ENCODE measurements around the gene ITPR3.
A peak's percentile ranks its signal among the peaks of the same experiment; 100 is the strongest.

The ITPR3 gene

GRCh38 chr6:33699739-33700138 lies 78.6 kb downstream of the ITPR3 start:
- Mint-ChIP-seq H3K36me3 (ENCODE audit: low read depth) (peaks cover 62% of the 10 kb centered on the region), H3K4me3 (no peak overlapping the region), H3K27ac (no peak overlapping the region), H3K4me1 (ENCODE audit: low read depth) (peaks cover 10% of the 10 kb centered on the region), H3K27me3 (no peaks in the 10 kb centered on the region), H3K9me3 (no peaks in the 10 kb centered on the region)
- intact Hi-C loops (cut with micrococcal nuclease) = loop anchor here (2.0 kb wide), 1 partner anchor 111 kb away; no protein-coding TSS in a partner anchor

- intact Hi-C loops (cut with micrococcal nuclease) = loop anchor here (2.0 kb wide), 1 partner anchor 112 kb away; no protein-coding TSS in a partner anchor
- Mint-ChIP-seq H3K4me1 (ENCODE audit: low read depth) (peaks cover 6% of the 10 kb centered on the region), H3K27ac (no peak overlapping the region)
Observed at GRCh38 chr6:33700391-33701050, 79.4 kb downstream of the ITPR3 start.

GRCh38 chr6:33702345-33702977 lies 81.3 kb downstream of the ITPR3 start:
- intact Hi-C loops (cut with micrococcal nuclease) = no loop called here
- H3K36me3 Mint-ChIP-seq (ENCODE audit: low read depth) = peaks cover 37% of the 10 kb centered on the region
- H3K4me3 Mint-ChIP-seq = no peak overlapping the region
- no peaks in the 10 kb centered on the region for H3K27me3 Mint-ChIP-seq
- H3K27ac Mint-ChIP-seq = no peak overlapping the region
- peaks cover 6% of the 10 kb centered on the region for H3K4me1 Mint-ChIP-seq (ENCODE audit: low read depth)
- no peaks in the 10 kb centered on the region for H3K9me3 Mint-ChIP-seq

More at GRCh38 chr6:33700391-33701050, 79.4 kb downstream of the ITPR3 start:
- Mint-ChIP-seq H3K9me3 (no peaks in the 10 kb centered on the region), H3K27me3 (no peaks in the 10 kb centered on the region), H3K36me3 (ENCODE audit: low read depth) (peaks cover 57% of the 10 kb centered on the region), H3K4me3 (no peak overlapping the region)

GRCh38 chr6:33704215-33705066 lies 83.3 kb downstream of the ITPR3 start:
- peaks cover 6% of the 10 kb centered on the region for H3K4me1 Mint-ChIP-seq (ENCODE audit: low read depth)
- H3K4me3 Mint-ChIP-seq = no peak overlapping the region
- H3K27me3 Mint-ChIP-seq = no peaks in the 10 kb centered on the region
- no peaks in the 10 kb centered on the region for H3K9me3 Mint-ChIP-seq
- peaks cover 36% of the 10 kb centered on the region for H3K36me3 Mint-ChIP-seq (ENCODE audit: low read depth)
- intact Hi-C loops (cut with micrococcal nuclease) = no loop called here
- no peak overlapping the region for H3K27ac Mint-ChIP-seq

- no peaks in the 10 kb centered on the region for H3K27me3 Mint-ChIP-seq
- intact Hi-C loops (cut with micrococcal nuclease) = no loop called here
- H3K4me3 Mint-ChIP-seq = no peak overlapping the region
- peaks cover 37% of the 10 kb centered on the region for H3K36me3 Mint-ChIP-seq (ENCODE audit: low read depth)
- H3K4me1 Mint-ChIP-seq (ENCODE audit: low read depth) = peaks cover 13% of the 10 kb centered on the region
- H3K9me3 Mint-ChIP-seq = no peaks in the 10 kb centered on the region
- H3K27ac Mint-ChIP-seq = no peak overlapping the region
Observed at GRCh38 chr6:33705268-33705885, 84.3 kb downstream of the ITPR3 start.

- intact Hi-C loops (cut with micrococcal nuclease) = no loop called here
- H3K27me3 Mint-ChIP-seq = no peaks in the 10 kb centered on the region
- H3K4me1 Mint-ChIP-seq (ENCODE audit: low read depth) = peaks cover 18% of the 10 kb centered on the region
- no peaks in the 10 kb centered on the region for H3K9me3 Mint-ChIP-seq
- H3K4me3 Mint-ChIP-seq = no peak overlapping the region
- H3K36me3 Mint-ChIP-seq (ENCODE audit: low read depth) = peaks cover 40% of the 10 kb centered on the region
- no peak overlapping the region for H3K27ac Mint-ChIP-seq
Observed at GRCh38 chr6:33705955-33706725, 85.0 kb downstream of the ITPR3 start.

- H3K4me3 Mint-ChIP-seq = no peak overlapping the region
- H3K4me1 Mint-ChIP-seq (ENCODE audit: low read depth) = peaks cover 22% of the 10 kb centered on the region
- intact Hi-C loops (cut with micrococcal nuclease) = no loop called here
- no peaks in the 10 kb centered on the region for H3K9me3 Mint-ChIP-seq
- no peak overlapping the region for H3K27ac Mint-ChIP-seq
- peaks cover 46% of the 10 kb centered on the region for H3K36me3 Mint-ChIP-seq (ENCODE audit: low read depth)
- H3K27me3 Mint-ChIP-seq = no peaks in the 10 kb centered on the region
Observed at GRCh38 chr6:33707771-33708170, 86.6 kb downstream of the ITPR3 start.

- intact Hi-C loops (cut with micrococcal nuclease) = no loop called here
- peaks cover 46% of the 10 kb centered on the region for H3K36me3 Mint-ChIP-seq (ENCODE audit: low read depth)
- no peak overlapping the region for H3K27ac Mint-ChIP-seq
- H3K4me3 Mint-ChIP-seq = no peak overlapping the region
- peaks cover 22% of the 10 kb centered on the region for H3K4me1 Mint-ChIP-seq (ENCODE audit: low read depth)
- no peaks in the 10 kb centered on the region for H3K27me3 Mint-ChIP-seq
- no peaks in the 10 kb centered on the region for H3K9me3 Mint-ChIP-seq
Observed at GRCh38 chr6:33708516-33709204, 87.5 kb downstream of the ITPR3 start.

GRCh38 chr6:33709605-33710295 lies 88.6 kb downstream of the ITPR3 start:
- H3K4me3 Mint-ChIP-seq = no peak overlapping the region
- H3K4me1 Mint-ChIP-seq (ENCODE audit: low read depth) = peaks cover 18% of the 10 kb centered on the region
- H3K9me3 Mint-ChIP-seq = no peaks in the 10 kb centered on the region
- intact Hi-C loops (cut with micrococcal nuclease) = no loop called here
- no peaks in the 10 kb centered on the region for H3K27me3 Mint-ChIP-seq
- H3K36me3 Mint-ChIP-seq (ENCODE audit: low read depth) = peaks cover 36% of the 10 kb centered on the region
- H3K27ac Mint-ChIP-seq = no peak overlapping the region

- Mint-ChIP-seq H3K4me3 (peak overlapping the region; percentile 99), H3K36me3 (ENCODE audit: low read depth) (peaks cover 35% of the 10 kb centered on the region), H3K27ac (peak overlapping the region; percentile 99), H3K27me3 (no peaks in the 10 kb centered on the region), H3K4me1 (ENCODE audit: low read depth) (peaks cover 17% of the 10 kb centered on the region), H3K9me3 (no peaks in the 10 kb centered on the region)
- intact Hi-C loops (cut with micrococcal nuclease) = no loop called here
Observed at GRCh38 chr6:33710296-33711121, 89.4 kb downstream of the ITPR3 start.

GRCh38 chr6:33711140-33712129 lies 90.3 kb downstream of the ITPR3 start, which contains the start of gene UQCC2:
Gene UQCC2, minus strand, starts transcription at chr6:33711700. Its CDS starts 14 bp downstream, at chr6:33711686.
- intact Hi-C loops (cut with micrococcal nuclease) = no loop called here
- H3K27me3 Mint-ChIP-seq = no peaks in the 10 kb centered on the region
- H3K27ac Mint-ChIP-seq = peak within 1 kb of the TSS; percentile 99

More at GRCh38 chr6:33711140-33712129, 90.3 kb downstream of the ITPR3 start, which contains the start of gene UQCC2:
- Mint-ChIP-seq H3K4me3 (peak within 1 kb of the TSS; percentile 99), H3K4me1 (ENCODE audit: low read depth) (peaks cover 17% of the 10 kb centered on the region), H3K36me3 (ENCODE audit: low read depth) (peaks cover 35% of the 10 kb centered on the region), H3K9me3 (no peaks in the 10 kb centered on the region)
